SK-N-SH treated with all-trans-retinoic acid at 6 μM for 48 hours (cell line): ENCODE measurements around the gene SPRR4.

ENCODE experiments used
- ATAC-seq: fragments of 200-7000 bp; cut with Tn5 transposase; 3 replicates; pipeline ENCODE4 v1.9.1; 2020; ENCODE audit warnings: mild to moderate bottlenecking, moderate library complexity
- ARNTL ChIP-seq: fragments of 450-650 bp; formaldehyde crosslinking; IDR thresholded peaks from 2 replicates; pipeline ENCODE4 v1.5.0; 2020; ENCODE audit warnings: low read depth, mild to moderate bottlenecking, moderate library complexity, borderline replicate concordance
- BACH2 ChIP-seq: fragments of 250-450 bp; sonication (Bioruptor Pico); IDR thresholded peaks from 2 replicates; pipeline ENCODE4 v1.9.0; 2021; ENCODE audit warnings: mild to moderate bottlenecking, borderline replicate concordance
- CSDC2 ChIP-seq: fragments of 250-450 bp; sonication (Bioruptor Pico); IDR thresholded peaks from 2 replicates; pipeline ENCODE4 v1.5.0; 2020; ENCODE audit warnings: mild to moderate bottlenecking, moderate library complexity
- ESRRG ChIP-seq: fragments of 250-450 bp; sonication (Bioruptor Pico); IDR thresholded peaks from 2 replicates; pipeline ENCODE4 v1.6.1; 2021; ENCODE audit warnings: mild to moderate bottlenecking
- GLIS3 ChIP-seq: fragments of 250-450 bp; sonication (Bioruptor Pico); IDR thresholded peaks from 2 replicates; pipeline ENCODE4 v1.5.0; 2020; ENCODE audit warnings: mild to moderate bottlenecking, moderate library complexity
- ISL1 ChIP-seq: fragments of 250-450 bp; sonication (Bioruptor Pico); IDR thresholded peaks from 2 replicates; pipeline ENCODE4 v2.1.2; 2022; ENCODE audit warnings: mild to moderate bottlenecking, moderate library complexity
- OSR1 ChIP-seq: fragments of 250-450 bp; sonication (Bioruptor Pico); IDR thresholded peaks from 2 replicates; pipeline ENCODE4 v1.8.0; 2022; ENCODE audit warnings: moderate library complexity, mild to moderate bottlenecking, inconsistent platforms
- PPARA ChIP-seq: fragments of 250-450 bp; sonication (Bioruptor Pico); IDR thresholded peaks from 2 replicates; pipeline ENCODE4 v1.5.0; 2020; ENCODE audit warnings: mild to moderate bottlenecking, borderline replicate concordance
- SNAI2 ChIP-seq: fragments of 250-450 bp; sonication (Bioruptor Pico); IDR thresholded peaks from 2 replicates; pipeline ENCODE4 v1.5.0; 2020; ENCODE audit warnings: mild to moderate bottlenecking, moderate library complexity
- TCF4 ChIP-seq: fragments of 250-450 bp; sonication (Bioruptor Pico); IDR thresholded peaks from 2 replicates; pipeline ENCODE4 v1.8.0; 2021; ENCODE audit warnings: mild to moderate bottlenecking, moderate library complexity, borderline replicate concordance
- TOX ChIP-seq: fragments of 250-450 bp; sonication (Bioruptor Pico); IDR thresholded peaks from 2 replicates; pipeline ENCODE4 v1.8.0; 2021; ENCODE audit warnings: mild to moderate bottlenecking, moderate library complexity, borderline replicate concordance
- ZFP3 ChIP-seq: fragments of 250-450 bp; sonication (Bioruptor Pico); IDR thresholded peaks from 2 replicates; pipeline ENCODE4 v1.5.0; 2020; ENCODE audit warnings: mild to moderate bottlenecking, moderate library complexity
- ZFP30 ChIP-seq: fragments of 450-650 bp; formaldehyde crosslinking; IDR thresholded peaks from 2 replicates; pipeline ENCODE4 v1.5.0; 2022; ENCODE audit warnings: mild to moderate bottlenecking, moderate library complexity
- ZNF565 ChIP-seq: fragments of 450-650 bp; formaldehyde crosslinking; conservative IDR thresholded peaks from 2 replicates; pipeline ENCODE4 v1.5.0; 2020; ENCODE audit warnings: low read depth, mild to moderate bottlenecking, moderate library complexity
- ZNF70 ChIP-seq: fragments of 450-650 bp; formaldehyde crosslinking; IDR thresholded peaks from 2 replicates; pipeline ENCODE4 v1.5.0; 2020; ENCODE audit warnings: mild to moderate bottlenecking, moderate library complexity
- ZNF8 ChIP-seq: fragments of 450-650 bp; formaldehyde crosslinking; IDR thresholded peaks from 2 replicates; pipeline ENCODE4 v1.5.0; 2020; ENCODE audit warnings: mild to moderate bottlenecking, moderate library complexity
- TF ChIP-seq, protein P1 (sequence below): fragments of 250-450 bp; sonication (Bioruptor Pico); IDR thresholded peaks from 2 replicates; pipeline ENCODE4 v1.8.0; 2020; ENCODE audit warnings: mild to moderate bottlenecking, moderate library complexity, borderline replicate concordance
- TF ChIP-seq, protein P2 (sequence below): fragments of 250-450 bp; sonication (Bioruptor Pico); IDR thresholded peaks from 2 replicates; pipeline ENCODE4 v1.8.0; 2021; ENCODE audit warnings: low read depth, mild to moderate bottlenecking, moderate library complexity, borderline replicate concordance
- TF ChIP-seq, protein P3 (sequence below): fragments of 250-450 bp; sonication (Bioruptor Pico); IDR thresholded peaks from 2 replicates; pipeline ENCODE4 v1.5.0; 2020; ENCODE audit warnings: mild to moderate bottlenecking, moderate library complexity
- TF ChIP-seq, protein P4 (sequence below): fragments of 250-450 bp; sonication (Bioruptor Pico); IDR thresholded peaks from 2 replicates; pipeline ENCODE4 v1.5.1; 2021; ENCODE audit warnings: mild to moderate bottlenecking, moderate library complexity

Gene SPRR4

DNA sequence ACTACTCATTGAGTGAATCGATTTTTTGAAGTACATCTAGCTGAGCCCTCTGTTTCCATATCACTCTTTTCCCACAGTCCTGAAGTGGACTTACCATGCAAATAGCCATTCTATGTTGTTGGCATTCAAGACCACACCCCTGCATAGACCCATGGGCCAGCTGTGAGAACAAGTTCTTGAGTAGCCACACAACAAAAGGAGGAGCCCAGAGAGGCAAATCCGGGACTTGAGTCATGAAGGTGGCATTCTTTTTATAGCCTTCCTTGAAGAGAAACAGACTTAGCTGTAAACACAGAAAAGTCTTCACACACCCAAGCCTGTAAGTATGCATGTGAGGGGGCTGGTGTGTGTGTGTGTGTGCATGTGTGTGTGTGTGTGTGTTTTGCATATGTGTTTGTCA is 37.3 kb upstream of the SPRR4 start:
- TF ChIP-seq, protein P1, sequence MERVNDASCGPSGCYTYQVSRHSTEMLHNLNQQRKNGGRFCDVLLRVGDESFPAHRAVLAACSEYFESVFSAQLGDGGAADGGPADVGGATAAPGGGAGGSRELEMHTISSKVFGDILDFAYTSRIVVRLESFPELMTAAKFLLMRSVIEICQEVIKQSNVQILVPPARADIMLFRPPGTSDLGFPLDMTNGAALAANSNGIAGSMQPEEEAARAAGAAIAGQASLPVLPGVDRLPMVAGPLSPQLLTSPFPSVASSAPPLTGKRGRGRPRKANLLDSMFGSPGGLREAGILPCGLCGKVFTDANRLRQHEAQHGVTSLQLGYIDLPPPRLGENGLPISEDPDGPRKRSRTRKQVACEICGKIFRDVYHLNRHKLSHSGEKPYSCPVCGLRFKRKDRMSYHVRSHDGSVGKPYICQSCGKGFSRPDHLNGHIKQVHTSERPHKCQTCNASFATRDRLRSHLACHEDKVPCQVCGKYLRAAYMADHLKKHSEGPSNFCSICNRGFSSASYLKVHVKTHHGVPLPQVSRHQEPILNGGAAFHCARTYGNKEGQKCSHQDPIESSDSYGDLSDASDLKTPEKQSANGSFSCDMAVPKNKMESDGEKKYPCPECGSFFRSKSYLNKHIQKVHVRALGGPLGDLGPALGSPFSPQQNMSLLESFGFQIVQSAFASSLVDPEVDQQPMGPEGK: no peak
- TF ChIP-seq ESRRG (CRISPR knock-in tag): no peak
- TF ChIP-seq TOX (CRISPR knock-in tag): no peak
- no peak for TF ChIP-seq ZNF70 (CRISPR knock-in tag)
- TF ChIP-seq, protein P2, sequence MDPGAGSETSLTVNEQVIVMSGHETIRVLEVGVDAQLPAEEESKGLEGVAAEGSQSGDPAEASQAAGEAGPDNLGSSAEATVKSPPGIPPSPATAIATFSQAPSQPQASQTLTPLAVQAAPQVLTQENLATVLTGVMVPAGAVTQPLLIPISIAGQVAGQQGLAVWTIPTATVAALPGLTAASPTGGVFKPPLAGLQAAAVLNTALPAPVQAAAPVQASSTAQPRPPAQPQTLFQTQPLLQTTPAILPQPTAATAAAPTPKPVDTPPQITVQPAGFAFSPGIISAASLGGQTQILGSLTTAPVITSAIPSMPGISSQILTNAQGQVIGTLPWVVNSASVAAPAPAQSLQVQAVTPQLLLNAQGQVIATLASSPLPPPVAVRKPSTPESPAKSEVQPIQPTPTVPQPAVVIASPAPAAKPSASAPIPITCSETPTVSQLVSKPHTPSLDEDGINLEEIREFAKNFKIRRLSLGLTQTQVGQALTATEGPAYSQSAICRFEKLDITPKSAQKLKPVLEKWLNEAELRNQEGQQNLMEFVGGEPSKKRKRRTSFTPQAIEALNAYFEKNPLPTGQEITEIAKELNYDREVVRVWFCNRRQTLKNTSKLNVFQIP (CRISPR knock-in tag): no peak
- TF ChIP-seq CSDC2: no peak
- TF ChIP-seq ZFP3 (CRISPR knock-in tag): no peak
- TF ChIP-seq SNAI2 (CRISPR knock-in tag): no peak
- no peak for TF ChIP-seq ZFP30 (CRISPR knock-in tag)
- TF ChIP-seq, protein P3, sequence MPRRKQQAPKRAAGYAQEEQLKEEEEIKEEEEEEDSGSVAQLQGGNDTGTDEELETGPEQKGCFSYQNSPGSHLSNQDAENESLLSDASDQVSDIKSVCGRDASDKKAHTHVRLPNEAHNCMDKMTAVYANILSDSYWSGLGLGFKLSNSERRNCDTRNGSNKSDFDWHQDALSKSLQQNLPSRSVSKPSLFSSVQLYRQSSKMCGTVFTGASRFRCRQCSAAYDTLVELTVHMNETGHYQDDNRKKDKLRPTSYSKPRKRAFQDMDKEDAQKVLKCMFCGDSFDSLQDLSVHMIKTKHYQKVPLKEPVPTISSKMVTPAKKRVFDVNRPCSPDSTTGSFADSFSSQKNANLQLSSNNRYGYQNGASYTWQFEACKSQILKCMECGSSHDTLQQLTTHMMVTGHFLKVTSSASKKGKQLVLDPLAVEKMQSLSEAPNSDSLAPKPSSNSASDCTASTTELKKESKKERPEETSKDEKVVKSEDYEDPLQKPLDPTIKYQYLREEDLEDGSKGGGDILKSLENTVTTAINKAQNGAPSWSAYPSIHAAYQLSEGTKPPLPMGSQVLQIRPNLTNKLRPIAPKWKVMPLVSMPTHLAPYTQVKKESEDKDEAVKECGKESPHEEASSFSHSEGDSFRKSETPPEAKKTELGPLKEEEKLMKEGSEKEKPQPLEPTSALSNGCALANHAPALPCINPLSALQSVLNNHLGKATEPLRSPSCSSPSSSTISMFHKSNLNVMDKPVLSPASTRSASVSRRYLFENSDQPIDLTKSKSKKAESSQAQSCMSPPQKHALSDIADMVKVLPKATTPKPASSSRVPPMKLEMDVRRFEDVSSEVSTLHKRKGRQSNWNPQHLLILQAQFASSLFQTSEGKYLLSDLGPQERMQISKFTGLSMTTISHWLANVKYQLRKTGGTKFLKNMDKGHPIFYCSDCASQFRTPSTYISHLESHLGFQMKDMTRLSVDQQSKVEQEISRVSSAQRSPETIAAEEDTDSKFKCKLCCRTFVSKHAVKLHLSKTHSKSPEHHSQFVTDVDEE: no peak
- TF ChIP-seq ZNF8 (CRISPR knock-in tag): no peak
- no peak for ATAC-seq

DNA sequence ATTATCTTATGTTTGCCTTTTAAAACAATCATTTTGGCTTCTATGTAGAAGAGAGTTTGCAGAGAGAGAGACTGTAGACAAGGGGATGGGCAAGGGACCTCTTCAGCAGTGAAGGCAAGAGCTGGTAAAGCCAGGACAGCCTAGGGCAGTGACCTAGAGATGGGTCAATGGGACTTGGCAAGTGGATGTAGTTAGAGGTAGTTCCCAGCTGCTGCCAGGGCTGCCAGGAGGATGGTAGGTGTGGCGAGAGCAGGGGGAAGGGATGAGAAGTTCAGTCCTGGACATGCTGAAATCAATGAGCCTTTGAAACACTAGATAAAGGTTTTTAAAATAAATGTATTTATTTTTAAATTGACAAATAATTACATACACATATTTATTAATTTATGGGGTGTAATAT is 29.8 kb upstream of the SPRR4 start:
- no peak for ATAC-seq
- no peak for TF ChIP-seq ARNTL
- no peak for TF ChIP-seq BACH2 (CRISPR knock-in tag)
- no peak for TF ChIP-seq TCF4 (CRISPR knock-in tag)
- no peak for TF ChIP-seq GLIS3 (CRISPR knock-in tag)
- TF ChIP-seq, protein P4, sequence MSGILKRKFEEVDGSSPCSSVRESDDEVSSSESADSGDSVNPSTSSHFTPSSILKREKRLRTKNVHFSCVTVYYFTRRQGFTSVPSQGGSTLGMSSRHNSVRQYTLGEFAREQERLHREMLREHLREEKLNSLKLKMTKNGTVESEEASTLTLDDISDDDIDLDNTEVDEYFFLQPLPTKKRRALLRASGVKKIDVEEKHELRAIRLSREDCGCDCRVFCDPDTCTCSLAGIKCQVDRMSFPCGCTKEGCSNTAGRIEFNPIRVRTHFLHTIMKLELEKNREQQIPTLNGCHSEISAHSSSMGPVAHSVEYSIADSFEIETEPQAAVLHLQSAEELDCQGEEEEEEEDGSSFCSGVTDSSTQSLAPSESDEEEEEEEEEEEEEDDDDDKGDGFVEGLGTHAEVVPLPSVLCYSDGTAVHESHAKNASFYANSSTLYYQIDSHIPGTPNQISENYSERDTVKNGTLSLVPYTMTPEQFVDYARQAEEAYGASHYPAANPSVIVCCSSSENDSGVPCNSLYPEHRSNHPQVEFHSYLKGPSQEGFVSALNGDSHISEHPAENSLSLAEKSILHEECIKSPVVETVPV (CRISPR knock-in tag): no peak

DNA sequence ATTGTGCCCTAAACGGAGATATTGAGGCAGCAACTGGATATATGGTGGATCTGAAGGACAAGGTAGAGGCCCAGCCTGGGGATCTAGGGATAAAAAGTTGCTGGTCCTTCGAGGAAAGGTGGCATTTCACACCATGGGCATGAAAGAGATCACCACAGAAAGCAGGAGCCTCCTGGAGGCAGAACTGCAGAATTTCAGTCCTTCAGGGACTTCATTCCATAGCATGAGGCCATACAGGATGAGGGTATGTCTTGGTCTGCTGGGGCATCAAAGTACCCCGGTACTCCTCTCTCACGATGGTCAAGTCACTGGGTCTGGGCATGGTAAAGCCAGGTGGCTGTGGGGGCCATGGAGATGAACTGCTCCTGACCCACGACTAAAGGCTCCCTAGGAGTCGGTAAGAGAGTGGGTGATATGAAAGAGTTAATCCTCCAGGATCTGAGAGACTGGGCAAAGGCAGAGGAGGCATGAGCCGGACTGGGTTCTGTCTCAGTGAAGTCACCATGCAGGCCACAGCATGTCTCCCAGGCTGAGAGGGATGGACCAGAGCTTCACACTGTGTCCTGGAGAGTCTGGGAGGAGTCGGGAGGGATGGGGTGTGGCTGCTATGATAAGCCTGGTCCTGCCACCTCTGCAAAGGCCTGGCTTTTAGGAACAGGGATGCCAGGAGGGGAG is 29.3 kb upstream of the SPRR4 start:
- peak; percentile 58; the same call in 2 of the 3 replicates for ATAC-seq
- TF ChIP-seq, protein P2 (CRISPR knock-in tag): no peak
- TF ChIP-seq ZFP30 (CRISPR knock-in tag): no peak
- no peak for TF ChIP-seq ZNF565 (CRISPR knock-in tag)
- TF ChIP-seq ISL1: no peak
- no peak for TF ChIP-seq ESRRG (CRISPR knock-in tag)
- TF ChIP-seq OSR1 (CRISPR knock-in tag): no peak
- TF ChIP-seq SNAI2 (CRISPR knock-in tag): no peak
- no peak for TF ChIP-seq ZNF8 (CRISPR knock-in tag)
- no peak for TF ChIP-seq PPARA (CRISPR knock-in tag)
- TF ChIP-seq, protein P4 (CRISPR knock-in tag): no peak
- no peak for TF ChIP-seq ARNTL
- TF ChIP-seq, protein P1: no peak
- no peak for TF ChIP-seq TCF4 (CRISPR knock-in tag)
- TF ChIP-seq, protein P3: no peak
- TF ChIP-seq GLIS3 (CRISPR knock-in tag): no peak
- TF ChIP-seq TOX (CRISPR knock-in tag): no peak
- no peak for TF ChIP-seq ZFP3 (CRISPR knock-in tag)
